WTC11 (cell line): Measurements from ENCODE around the gene ADGRD2.

ENCODE experiments used
- ATF3 ChIP-seq: sonication (generic); formaldehyde crosslinking; conservative IDR thresholded peaks from 2 replicates; pipeline ENCODE4 v1.8.1; 2022; ENCODE audit warnings: mild to moderate bottlenecking, missing genetic modification reagents
- CBFB ChIP-seq: sonication (generic); formaldehyde crosslinking; IDR thresholded peaks from 2 replicates; pipeline ENCODE4 v1.8.1; 2022; ENCODE audit warnings: mild to moderate bottlenecking, low read depth, missing genetic modification reagents
- CTCF ChIP-seq: fragments of 200-600 bp; IDR thresholded peaks from 2 replicates; pipeline ENCODE4 v1.8.0; 2022; ENCODE audit warnings: antibody characterized with exemption
- E2F1 ChIP-seq: sonication (generic); formaldehyde crosslinking; IDR thresholded peaks from 2 replicates; pipeline ENCODE4 v1.8.0; 2022; ENCODE audit warnings: mild to moderate bottlenecking, missing genetic modification reagents
- E2F4 ChIP-seq: sonication (generic); formaldehyde crosslinking; IDR thresholded peaks from 2 replicates; pipeline ENCODE4 v1.8.1; 2022; ENCODE audit warnings: low read depth, mild to moderate bottlenecking, moderate library complexity, missing genetic modification reagents, borderline replicate concordance
- ESRRA ChIP-seq: sonication (generic); formaldehyde crosslinking; IDR thresholded peaks from 2 replicates; pipeline ENCODE4 v1.8.1; 2022; ENCODE audit warnings: mild to moderate bottlenecking, missing genetic modification reagents, borderline replicate concordance
- MYBL2 ChIP-seq: sonication (generic); formaldehyde crosslinking; IDR thresholded peaks from 2 replicates; pipeline ENCODE4 v1.8.1; 2023; ENCODE audit warnings: mild to moderate bottlenecking, moderate library complexity, missing genetic modification reagents
- NFYB ChIP-seq: sonication (generic); formaldehyde crosslinking; conservative IDR thresholded peaks from 2 replicates; pipeline ENCODE4 v1.8.0; 2022; ENCODE audit warnings: low read depth, missing genetic modification reagents
- PREB ChIP-seq: sonication (generic); formaldehyde crosslinking; IDR thresholded peaks from 2 replicates; pipeline ENCODE4 v1.8.1; 2022; ENCODE audit warnings: mild to moderate bottlenecking, missing genetic modification reagents, moderate library complexity, borderline replicate concordance
- SMAD4 ChIP-seq: sonication (generic); formaldehyde crosslinking; IDR thresholded peaks from 2 replicates; pipeline ENCODE4 v1.8.0; 2022; ENCODE audit warnings: mild to moderate bottlenecking, missing genetic modification reagents
- ZMAT4 ChIP-seq: fragments of 250-450 bp; sonication (Bioruptor Pico); IDR thresholded peaks from 2 replicates; pipeline ENCODE4 v1.9.0; 2021; ENCODE audit warnings: mild to moderate bottlenecking
- ZNF263 ChIP-seq: sonication (generic); formaldehyde crosslinking; IDR thresholded peaks from 2 replicates; pipeline ENCODE4 v1.8.1; 2022; ENCODE audit warnings: low read depth, mild to moderate bottlenecking, moderate library complexity, missing genetic modification reagents
- ZNF425 ChIP-seq: fragments of 250-450 bp; sonication (Bioruptor Pico); conservative IDR thresholded peaks from 2 replicates; pipeline ENCODE4 v1.9.0; 2021; ENCODE audit warnings: mild to moderate bottlenecking

GRCh38 chr9:124414612-124415011, 35.6 kb upstream of the ADGRD2 start:
- no peak for TF ChIP-seq E2F1 (CRISPR knock-in tag)
- TF ChIP-seq CTCF, result no peak
- no peak for TF ChIP-seq CBFB (CRISPR knock-in tag)
- TF ChIP-seq PREB (CRISPR knock-in tag), result no peak
- TF ChIP-seq ESRRA (CRISPR knock-in tag), result no peak
- no peak for TF ChIP-seq ZNF263
- TF ChIP-seq ATF3 (CRISPR knock-in tag), result no peak
- TF ChIP-seq MYBL2, result no peak
- TF ChIP-seq SMAD4 (CRISPR knock-in tag), result no peak
- no peak for TF ChIP-seq NFYB (CRISPR knock-in tag)
- TF ChIP-seq E2F4 (CRISPR knock-in tag), result no peak
- TF ChIP-seq ZMAT4 (CRISPR knock-in tag), result no peak
- TF ChIP-seq ZNF425 (CRISPR knock-in tag), result no peak
